ENCODE measurements around the gene KCNS3.

The KCNS3 gene, protein sequence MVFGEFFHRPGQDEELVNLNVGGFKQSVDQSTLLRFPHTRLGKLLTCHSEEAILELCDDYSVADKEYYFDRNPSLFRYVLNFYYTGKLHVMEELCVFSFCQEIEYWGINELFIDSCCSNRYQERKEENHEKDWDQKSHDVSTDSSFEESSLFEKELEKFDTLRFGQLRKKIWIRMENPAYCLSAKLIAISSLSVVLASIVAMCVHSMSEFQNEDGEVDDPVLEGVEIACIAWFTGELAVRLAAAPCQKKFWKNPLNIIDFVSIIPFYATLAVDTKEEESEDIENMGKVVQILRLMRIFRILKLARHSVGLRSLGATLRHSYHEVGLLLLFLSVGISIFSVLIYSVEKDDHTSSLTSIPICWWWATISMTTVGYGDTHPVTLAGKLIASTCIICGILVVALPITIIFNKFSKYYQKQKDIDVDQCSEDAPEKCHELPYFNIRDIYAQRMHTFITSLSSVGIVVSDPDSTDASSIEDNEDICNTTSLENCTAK

DNA sequence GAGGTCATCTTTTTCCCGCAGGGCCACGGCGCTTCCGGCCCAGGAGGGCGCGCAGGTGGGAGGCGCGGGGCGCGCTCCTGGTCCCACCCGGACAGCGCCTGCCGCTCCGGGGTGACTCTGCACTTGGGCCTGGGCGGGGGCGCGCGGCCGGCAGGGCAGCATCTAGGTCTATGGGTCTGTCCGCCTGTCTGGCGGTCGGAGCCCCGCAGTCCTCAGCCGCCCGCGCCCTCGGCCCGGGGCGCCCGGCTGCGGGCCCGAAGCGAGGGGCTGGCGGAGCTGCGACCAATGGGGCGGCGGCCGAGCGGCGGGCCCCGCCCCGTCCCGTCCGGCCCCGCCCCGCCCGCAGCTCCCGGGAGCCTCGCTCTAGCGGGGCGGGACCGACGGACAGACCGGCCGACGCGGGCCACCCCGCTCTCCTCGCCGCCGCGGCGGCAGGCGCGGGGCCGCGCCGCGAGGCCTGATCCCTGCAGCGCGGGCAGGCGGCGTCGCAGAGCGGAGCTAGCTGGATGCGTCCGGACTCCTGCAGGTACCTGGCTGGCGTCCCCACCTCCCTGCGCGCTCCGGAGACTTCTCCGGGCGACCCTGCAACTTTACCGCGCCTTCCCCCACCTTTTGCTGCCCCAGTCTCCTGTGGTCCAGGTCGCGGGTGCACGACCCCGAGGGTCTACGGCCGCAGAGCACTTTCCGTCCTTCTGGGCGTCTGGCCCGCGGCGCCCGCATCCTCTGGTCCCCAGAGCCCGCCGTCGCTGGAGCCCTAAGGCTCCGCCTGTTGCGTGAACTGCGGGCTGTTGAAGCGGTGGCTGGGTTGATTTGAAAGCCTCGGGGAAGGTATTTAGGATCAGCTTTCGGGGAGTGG lies at the start of gene KCNS3:
Gene KCNS3 (plus strand): TSS at position 387 of the 856 bp plus-strand sequence. CDS start 52,342 bp downstream, outside the sequence.
- no peak for DNase-seq

DNA sequence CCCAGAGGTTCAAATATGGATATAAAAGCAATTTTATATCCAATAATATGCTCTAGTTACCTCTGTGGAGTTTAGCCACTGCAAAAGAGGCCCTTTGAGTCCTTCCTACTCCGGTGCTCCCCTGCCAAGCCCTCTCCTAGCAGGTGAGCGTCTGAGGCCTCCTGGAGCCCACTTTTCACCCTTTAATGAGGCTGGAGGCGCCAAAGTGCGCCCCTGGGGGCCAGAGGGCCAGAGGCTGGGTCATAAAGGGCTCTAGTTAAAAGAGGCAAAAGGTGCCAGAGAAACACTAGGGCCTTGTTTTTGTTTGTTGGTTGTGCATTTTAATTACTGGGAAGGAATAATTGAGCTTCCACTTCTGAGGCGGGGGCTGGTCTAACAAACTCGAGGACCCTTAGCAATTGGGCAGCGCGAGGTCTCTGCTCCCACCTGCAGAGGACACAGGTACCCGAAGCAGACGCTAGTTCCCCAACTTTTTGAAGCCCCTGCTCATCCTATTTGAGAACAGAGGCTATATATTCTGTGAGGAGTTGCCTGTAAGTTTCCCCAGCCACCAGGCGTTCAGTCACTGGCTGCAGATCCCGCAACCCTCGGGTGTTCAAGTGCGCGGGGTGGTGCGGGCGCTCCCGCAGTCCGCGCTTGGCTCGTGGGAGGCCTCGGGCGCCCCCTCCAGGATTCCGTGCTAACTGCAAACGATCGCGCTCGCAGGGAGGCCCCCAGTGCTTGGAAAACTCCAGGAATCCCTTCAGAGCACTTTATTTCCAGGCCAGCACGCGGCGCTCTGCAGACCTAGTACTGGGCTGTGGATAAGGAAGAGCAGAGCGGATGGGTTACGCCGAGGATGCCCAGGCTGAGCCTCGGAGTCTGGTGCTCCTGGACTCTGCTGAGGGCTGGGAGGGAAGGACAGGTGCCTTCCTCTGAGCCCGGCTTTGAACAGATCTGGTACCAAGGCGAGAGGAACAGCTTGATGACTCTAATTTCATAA lies 48.1 kb upstream of the KCNS3 start:
- peak; percentile 30 for DNase-seq

DNA sequence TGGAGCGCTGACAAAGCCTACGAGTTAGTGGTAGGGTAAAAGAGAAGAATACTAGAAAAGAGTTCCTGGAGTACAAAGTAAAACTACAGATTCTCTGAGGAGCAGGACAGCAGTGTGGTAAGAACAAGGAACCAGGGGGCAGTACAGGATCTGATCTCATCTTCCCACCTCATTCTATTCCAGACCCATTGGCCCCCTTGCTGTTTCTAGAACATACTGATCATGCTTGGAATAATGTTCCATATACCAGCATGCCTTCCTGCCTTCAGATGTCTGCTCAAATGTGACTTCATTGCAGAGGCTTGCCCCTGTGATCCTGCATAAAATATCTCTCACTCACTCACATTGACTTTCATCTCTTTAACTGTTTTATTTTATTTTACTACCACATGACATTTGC lies 43.0 kb upstream of the KCNS3 start:
- DNase-seq, result no peak

DNA sequence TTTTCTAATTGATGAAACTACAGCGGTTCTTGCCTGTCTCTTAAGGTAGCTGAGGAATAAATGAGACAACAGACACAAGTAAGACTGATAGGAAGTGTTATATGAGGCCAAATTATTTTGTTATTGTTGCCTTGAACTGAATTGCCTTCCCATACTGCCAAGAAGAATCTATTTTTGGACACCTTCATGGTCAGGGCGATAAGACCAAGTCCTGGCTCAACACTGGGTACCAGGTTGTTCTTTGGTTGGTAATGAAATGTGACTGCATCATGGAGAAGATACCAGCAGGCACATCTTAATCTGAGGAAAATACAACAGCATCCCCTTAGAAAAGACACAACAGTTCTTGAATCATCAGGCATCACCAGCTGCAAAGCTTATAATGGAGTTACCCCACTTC lies 38.5 kb upstream of the KCNS3 start:
- DNase-seq, result no peak

DNA sequence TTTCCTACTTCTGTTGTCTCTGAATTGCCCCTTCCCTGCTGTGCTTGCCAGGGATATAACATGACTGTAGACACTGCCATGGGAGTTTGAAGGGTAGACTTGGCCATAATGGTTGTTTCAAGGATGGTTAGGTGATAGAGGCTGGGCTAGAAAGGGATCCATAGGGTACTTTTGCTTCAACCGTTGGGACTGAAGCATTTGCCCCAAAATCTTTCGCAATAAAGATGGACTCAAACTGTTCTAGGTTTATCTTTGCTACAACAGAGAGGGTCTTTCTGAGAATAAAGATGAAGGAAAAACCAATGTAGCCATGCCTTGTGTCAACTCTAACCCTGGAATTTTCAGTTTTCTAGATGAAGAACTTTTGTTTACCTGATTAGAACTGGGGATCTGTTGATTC lies 35.0 kb upstream of the KCNS3 start:
- no peak for DNase-seq

DNA sequence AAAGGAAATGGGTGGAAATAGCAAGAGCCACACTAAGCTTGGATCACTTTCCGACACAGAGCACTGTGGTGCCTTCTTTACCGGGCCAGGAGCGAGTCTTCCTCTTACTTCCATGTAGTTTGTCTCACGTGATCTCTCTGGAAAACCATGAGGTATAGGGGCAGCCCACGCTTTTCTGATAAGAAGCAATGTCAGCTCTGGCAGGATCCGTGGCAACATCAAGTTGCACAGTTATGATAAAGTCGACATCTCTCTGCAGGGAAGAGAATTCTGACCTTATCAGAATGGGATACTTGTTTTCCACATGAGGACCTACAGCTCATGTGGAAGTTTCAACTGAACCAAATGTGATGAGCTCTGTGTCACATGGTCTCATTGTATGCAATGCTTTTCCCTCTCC lies 32.7 kb upstream of the KCNS3 start:
- DNase-seq, result no peak

DNA sequence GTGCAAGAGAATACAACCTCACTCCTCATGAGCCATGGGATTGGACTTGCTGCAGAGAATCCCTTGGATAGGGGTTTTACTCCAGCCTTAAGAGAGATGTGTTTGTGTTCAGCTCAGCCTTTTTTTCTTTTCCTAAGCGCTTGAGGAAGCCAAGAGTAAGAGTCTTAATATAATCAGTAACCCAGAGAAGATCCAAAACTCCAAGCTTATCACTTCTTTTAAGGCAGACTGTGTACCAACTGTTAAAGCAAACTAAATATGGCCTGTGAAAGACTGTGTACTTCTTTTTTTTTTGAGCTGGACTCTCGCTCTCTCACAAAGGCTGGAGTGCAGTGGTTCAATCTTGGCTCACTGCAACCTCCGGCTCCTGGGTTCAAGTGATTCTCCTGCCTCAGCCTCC lies 31.8 kb upstream of the KCNS3 start:
- no peak for DNase-seq

DNA sequence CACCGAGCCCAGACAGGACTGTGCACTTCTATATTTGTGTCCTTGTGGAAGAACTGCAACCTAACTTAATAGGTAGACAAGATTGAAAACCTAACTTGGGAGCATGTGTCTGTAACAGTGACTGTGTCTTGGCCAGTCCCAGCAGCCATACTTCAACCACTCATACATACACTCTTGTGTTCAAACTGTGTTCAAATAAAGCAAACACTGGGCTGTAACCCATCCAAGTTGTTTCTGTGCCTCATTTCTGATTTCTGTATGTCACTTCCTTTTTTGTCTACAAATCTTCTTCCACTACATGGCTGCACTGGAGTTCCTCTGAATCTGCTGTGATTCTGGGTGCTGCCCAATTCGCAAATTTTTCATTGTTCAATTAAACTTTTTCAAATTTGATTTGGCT lies 31.2 kb upstream of the KCNS3 start:
- DNase-seq, result no peak

DNA sequence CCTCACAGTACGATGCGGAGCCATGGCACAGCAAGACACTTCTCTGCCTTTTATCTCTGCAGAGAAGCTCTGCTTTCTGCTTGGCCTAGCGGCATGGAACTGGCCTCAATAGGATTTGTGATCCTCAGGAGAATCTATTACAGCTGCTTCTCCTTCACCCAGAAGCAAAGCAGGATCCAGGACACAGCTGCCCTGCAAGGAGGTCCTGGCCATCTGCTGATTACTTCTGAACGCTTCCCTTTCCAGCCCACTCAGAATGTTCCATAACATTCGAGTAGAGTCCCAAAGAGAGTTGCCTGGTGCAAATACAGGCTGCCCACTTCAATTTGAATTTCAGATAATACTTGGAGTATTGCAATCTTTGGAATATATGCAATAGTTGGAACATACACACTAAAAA lies 29.2 kb upstream of the KCNS3 start:
- no peak for DNase-seq

DNA sequence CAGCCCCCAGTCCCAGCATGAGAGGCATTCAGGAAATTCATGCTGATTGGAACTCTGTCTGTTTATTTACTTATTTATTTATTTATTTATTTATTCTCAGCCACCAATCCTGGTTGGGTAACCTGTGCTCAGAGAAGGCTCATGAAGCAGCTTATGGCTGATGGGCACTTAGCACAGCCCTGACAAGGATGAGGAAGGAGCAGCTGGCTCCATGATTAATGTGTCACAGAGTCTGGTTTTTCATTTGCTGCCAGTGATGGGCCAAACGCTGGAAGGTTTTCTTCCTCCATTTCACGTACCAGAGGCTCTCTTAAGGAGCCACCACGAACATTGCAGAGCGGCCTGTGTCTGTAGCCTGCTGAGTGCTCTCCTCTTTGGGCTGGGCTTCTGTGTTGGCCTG lies 28.3 kb upstream of the KCNS3 start:
- DNase-seq, result no peak

DNA sequence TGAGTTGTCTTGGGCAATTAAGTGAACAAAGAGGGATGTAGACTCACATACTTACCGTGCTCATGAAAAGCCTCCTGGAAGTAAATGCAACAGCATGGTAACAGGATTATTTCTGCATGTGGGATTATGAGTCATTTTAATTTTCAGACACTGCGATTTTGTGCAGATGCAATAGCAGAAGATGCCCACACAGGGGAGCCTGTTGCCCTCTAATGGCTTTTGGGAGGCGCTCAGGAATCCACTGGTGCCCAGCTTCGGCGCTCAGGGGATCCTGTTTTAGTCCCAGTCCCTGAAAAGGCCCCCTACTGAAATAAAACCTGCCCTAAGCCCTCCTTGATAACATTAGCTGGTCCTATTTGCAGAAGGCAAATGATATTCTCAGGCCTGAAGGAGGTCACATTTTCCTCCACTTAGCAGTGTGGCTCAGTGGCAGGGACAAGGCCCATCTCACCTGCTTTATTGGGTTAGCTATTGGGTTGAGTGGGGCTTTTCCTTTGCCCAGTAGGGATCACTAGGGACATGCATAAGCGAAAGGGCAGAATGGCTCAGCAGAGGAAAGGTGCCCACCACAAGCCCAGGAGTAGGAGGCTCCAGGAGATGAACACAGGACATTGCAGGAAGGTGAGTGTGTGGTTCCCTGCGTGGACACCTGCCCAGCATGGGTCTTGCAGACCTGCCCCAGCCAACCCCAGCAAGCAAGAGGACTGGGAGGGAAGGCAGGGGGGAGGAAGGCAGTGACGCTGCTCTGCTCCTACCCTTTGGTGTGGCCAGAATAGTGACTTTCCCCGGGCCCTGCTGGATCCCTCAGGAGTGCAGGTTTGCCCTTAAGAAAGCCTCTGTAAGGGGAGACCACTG lies 26.5 kb upstream of the KCNS3 start:
- DNase-seq, result peak; percentile 42

DNA sequence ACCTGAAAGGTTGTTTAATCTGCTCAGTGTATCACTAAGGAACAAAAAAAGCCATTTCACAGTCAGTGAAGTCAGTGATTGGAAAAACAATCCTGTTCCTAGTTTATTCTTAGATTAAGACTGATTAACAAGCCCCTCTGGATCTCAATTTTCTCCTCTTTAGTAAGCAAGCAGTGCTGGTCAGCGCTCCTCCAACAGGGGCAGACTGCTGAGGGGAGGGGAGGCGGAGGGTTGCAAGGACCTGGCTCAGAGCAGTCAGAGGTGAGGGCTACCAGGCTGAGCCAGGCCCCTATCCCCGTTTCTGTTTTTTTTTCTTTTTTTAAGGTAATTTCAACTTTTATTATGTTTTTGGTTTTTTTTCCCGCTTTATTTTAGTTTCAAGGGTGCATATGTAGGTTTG lies 24.7 kb upstream of the KCNS3 start:
- no peak for DNase-seq

DNA sequence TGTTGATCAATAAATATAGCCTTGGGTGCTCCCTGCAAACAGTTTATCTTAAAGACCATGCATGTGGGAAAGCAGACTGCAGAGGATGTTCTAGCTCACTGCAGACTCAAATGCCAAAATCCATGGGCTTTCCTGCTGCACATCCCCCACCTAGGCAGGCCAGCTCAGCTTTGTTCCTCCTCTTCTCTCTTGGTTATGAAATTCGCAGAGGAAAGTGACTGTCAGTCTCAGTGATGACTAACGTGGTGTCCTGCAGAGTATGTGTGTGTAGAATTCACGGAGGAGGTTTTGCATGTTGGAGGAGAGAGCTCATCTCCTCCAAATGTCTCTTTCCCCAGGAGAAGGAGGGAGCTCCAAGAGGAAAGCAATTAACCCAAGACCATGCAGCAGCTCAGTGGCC lies 21.4 kb upstream of the KCNS3 start:
- no peak for DNase-seq

DNA sequence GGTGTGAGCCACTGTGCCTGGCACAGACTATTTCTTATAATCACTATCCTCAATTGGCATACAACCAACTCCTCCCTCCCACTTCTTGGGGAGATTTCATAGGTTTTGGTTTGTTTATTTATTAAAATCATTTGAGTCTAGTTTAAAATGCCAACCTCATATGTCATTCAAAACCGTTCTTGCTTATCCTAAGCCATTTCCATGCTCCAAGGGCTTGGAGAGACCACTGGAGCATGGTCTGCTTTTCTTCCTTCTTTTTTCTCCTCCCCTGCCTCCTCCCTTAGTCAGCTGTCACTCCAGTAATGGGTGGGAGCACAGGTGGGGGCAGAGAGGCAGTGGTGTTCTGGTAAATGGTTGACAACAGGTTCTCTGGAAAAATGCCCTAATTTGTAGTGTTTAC lies 20.4 kb upstream of the KCNS3 start:
- DNase-seq, result no peak

DNA sequence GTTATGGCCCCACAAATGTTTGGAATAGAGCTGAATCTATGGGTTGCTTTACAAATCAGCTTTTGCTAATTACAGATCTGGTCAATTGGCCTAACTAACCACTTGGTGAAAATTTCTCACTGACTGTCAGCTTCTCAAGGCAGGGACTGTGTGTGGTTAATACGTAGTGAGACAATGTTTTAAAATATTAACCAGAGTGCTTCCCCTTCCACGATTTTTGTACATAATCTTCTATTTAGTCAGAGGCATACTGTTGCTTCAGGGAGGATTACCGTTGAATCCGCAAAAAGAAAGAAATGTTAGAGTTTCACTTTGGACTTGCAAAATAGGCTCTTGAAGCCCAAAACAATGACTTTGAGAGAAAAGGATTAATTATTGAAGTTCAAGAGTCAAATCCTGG lies 14.9 kb upstream of the KCNS3 start:
- DNase-seq, result no peak

DNA sequence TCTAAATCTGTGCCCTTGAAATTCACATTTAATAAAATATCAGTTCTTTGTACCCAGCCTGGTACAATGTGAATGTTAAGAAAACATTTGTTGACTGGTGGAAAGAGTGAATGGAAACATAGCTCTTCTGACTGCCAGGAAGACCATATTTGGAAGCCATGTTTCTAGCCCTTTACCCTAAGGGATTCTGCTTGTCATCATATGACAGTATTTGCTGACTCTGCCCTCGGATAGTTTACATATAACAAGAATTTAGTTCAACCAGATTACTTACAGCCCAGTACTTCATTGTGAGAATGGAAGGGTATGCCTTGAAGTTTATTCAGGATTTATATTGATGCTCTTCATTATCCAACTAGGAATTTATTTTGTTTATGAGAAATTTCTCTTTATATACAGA lies 13.8 kb upstream of the KCNS3 start:
- no peak for DNase-seq

DNA sequence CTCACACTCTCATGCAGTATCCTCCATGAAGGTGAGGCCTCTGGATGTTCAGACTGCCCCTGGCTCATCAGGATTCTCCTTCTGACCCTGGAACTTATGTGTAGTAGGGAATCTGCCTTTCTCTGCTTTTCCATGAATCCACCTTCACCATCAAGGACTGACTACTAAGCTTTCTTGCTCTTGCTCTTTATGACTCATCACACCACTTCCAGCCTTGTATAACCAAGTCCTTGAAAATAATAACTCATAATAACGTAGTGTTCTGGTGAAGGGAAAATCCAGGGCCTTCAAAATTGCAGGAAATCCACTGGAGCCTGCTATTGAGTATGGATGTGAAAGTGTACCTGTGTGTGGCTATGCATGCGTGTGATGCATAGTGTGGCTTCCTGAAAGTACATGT lies 11.3 kb upstream of the KCNS3 start:
- no peak for DNase-seq

DNA sequence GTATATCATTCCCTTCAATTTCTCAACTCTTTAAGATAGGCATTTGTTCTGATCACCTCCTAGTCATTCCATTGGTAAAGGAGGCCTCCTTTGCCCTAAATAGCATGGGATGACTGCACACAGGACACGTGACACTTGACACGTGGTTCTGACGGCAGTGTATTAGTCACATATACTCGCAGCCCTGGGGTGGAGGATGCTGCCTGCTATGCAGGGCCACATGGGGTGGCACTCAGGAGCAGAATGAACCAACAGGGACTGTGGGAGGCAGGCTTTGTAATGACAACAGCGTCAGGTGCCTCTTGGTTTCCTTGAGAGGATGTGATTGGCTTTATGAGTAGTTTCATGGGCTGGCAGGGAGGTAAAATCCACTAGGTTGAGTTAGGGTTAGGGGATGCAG lies 9.3 kb upstream of the KCNS3 start:
- DNase-seq, result peak; percentile 21

DNA sequence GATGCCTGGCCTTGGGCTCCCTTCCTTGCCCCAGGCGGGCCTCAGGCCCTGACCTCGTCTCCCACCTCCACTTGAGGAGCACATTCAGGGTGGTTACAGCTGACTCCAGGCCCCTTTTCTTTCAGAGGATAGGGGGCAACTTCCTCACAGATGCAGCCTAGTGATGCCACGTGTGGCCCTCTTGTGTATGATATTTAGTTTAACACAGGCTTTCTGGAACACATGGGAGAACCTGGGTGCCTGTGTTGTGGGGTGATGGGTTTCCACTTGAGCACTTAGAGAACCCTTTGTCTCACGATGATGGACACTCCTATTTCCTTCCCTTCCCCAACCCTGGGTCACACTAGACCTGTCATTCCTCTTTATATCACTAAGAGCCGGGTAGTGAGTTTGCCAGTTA lies 6.8 kb upstream of the KCNS3 start:
- DNase-seq, result no peak

DNA sequence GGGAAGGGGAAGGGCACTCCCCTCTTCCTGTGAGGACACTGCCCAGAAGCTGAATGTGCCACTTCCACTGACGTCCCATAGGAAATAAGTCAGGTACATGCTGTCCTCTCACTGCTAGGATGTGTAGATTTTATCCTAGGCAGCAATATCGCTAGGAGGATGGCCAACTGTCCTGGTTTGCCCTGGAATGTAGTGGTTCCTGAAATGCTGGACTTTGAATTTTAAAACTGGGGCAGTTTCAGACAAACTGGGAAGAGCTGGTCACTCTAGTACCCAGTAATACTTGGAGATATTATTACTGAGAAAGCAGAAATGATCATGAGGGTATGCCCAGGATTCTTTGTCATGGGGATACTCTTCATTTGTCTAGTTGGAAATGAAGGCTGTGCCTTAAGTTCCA lies 5.4 kb upstream of the KCNS3 start:
- DNase-seq, result no peak

DNA sequence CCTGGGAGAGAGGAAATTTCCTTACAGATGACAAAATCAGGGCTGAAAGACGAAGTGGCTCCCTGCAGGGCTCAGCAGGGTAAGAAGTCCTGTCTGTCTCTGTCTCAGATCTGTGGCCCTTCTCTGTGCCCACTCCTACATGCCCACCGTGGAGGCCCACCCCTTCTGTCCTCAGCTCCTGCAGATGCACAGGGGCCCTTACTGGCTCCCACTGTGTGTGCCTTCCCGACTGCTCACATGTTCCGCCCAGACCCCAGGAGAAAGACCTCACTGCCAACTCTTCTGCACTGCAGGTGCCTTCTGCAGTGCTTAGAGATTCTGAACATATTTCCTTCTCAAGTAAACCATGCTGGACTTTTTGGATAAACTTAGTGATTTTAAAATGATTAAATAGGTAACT lies 1.9 kb upstream of the KCNS3 start:
- DNase-seq, result no peak

DNA sequence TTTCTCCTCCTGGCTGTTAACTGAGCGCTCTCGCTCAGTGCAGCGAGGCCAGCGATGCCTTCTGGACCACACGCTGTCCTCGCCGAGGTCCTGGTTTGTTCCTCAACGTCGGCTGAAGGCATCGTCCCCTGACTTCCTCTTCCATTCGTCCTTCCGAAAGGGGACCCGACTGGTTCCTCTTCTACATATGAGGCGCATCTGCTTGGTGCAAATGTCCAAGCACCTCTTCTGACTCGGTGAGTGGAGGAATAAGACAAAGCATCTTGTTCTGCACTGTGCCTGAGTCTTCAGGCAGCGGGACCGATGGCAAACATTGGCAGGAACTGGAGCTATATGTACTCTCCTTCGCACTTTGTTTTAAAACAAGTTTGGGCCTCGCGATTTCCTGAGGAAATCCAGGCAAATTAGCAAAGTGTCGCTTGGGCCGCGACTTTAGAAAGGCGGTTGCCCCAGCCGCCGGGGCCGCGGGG lies 621 bp upstream of the KCNS3 start:
- DNase-seq, result no peak
